ENCODE results near the gene SSR2. TPM values are rescaled to one million over a fixed set of nuclear protein-coding genes. Genes with fewer than 3 reads are reported as not detected.

SSR2 gene
- total RNA-seq, 2 experiments from 2014 or later, result 147 to 153 TPM

DNA sequence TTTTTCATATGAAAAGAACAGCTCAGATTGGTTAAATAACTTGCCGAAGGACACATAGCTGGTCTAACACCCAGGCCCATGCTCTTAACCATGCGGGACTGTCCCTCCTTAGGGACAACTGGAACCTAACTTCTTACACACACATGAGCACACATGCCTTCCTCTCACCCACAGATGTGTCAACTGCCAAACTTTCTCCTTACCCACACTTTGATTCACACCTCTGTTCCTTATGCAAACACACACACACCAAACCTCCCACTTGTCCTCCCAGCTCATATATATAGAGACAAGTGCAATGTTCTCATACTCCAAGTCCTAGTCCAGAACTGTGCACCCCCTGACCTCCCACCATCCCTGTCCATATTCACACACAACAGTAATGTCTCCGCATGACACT lies 44.5 kb upstream of the SSR2 start:
- H3K4me1 ChIP-seq (ENCODE audit: insufficient read depth, low read length, poor library complexity, severe bottlenecking), result no peaks in the 10 kb centered on the region
- ChIA-PET POLR2A (no interaction called here), CTCF (ENCODE audit: unreplicated experiment) (interaction anchor here (1.0 to 1.8 kb wide), 2 partner anchors 76 to 127 kb away, joined by 3 to 4 read pairs; no protein-coding TSS in a partner anchor)
- no TSS peak for BruUV-seq (replicated peaks)
- no peaks in the 10 kb centered on the region for H3K36me3 ChIP-seq (ENCODE audit: insufficient read depth, low read length)
- H4K20me1 ChIP-seq (ENCODE audit: insufficient read depth, low read length), result no peaks in the 10 kb centered on the region
- H2AFZ ChIP-seq (ENCODE audit: low read length), result no peak overlapping the region
- H3K79me2 ChIP-seq (ENCODE audit: insufficient read depth, low read depth, low read length), result no peaks in the 10 kb centered on the region
- intact Hi-C loops (cut with micrococcal nuclease; ENCODE audit: unreplicated experiment), result no loop called here
- H3K4me2 ChIP-seq (ENCODE audit: low read length), result no peak overlapping the region
- no peak overlapping the region for H3K27ac ChIP-seq (ENCODE audit: low read depth, low read length, poor library complexity, severe bottlenecking)
- H3K9me2 ChIP-seq (ENCODE audit: insufficient read depth, low read length), result no peaks in the 10 kb centered on the region
- TF ChIP-seq, protein P1, sequence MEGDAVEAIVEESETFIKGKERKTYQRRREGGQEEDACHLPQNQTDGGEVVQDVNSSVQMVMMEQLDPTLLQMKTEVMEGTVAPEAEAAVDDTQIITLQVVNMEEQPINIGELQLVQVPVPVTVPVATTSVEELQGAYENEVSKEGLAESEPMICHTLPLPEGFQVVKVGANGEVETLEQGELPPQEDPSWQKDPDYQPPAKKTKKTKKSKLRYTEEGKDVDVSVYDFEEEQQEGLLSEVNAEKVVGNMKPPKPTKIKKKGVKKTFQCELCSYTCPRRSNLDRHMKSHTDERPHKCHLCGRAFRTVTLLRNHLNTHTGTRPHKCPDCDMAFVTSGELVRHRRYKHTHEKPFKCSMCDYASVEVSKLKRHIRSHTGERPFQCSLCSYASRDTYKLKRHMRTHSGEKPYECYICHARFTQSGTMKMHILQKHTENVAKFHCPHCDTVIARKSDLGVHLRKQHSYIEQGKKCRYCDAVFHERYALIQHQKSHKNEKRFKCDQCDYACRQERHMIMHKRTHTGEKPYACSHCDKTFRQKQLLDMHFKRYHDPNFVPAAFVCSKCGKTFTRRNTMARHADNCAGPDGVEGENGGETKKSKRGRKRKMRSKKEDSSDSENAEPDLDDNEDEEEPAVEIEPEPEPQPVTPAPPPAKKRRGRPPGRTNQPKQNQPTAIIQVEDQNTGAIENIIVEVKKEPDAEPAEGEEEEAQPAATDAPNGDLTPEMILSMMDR (conservative IDR thresholded peaks at IDR 0.05; ENCODE audit: low read length), result no peak
- no peak for TF ChIP-seq EZH2phosphoT487 (IDR thresholded peaks at IDR 0.05; ENCODE audit: borderline replicate concordance, low read depth, low read length)
- H3K9me3 ChIP-seq (ENCODE audit: low read length), result no peaks in the 10 kb centered on the region
- DNase-seq (ENCODE audit: low spot score), result no peak
- no peak overlapping the region for H3K4me3 ChIP-seq (ENCODE audit: low read depth, low read length, poor library complexity, severe bottlenecking)

DNA sequence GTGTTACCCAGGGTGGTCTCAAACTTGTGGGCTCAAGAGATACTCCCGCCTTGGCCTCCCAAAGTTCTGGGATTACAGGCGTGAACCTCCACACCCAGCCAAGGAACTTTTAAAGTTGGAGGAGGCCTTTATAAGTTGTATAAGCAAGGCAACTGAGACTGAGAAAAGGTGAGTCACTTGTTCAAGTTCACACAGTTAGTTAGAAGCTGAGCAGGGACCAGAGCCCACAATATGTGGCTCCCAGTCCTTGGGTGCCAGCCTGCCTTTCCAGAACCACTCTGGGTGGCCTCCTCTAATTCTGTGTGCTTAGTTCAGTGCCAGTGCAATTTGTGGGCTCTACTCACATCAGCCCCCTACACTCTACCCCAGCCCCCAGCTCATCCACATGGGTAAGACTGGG lies 43.9 kb upstream of the SSR2 start:
- H3K9me2 ChIP-seq (ENCODE audit: insufficient read depth, low read length), result no peaks in the 10 kb centered on the region
- no peaks in the 10 kb centered on the region for H3K4me1 ChIP-seq (ENCODE audit: insufficient read depth, low read length, poor library complexity, severe bottlenecking)
- no peak overlapping the region for H3K4me2 ChIP-seq (ENCODE audit: low read length)
- DNase-seq (ENCODE audit: low spot score), result no peak
- no peaks in the 10 kb centered on the region for H4K20me1 ChIP-seq (ENCODE audit: insufficient read depth, low read length)
- H3K36me3 ChIP-seq (ENCODE audit: insufficient read depth, low read length), result no peaks in the 10 kb centered on the region
- no peak overlapping the region for H2AFZ ChIP-seq (ENCODE audit: low read length)
- intact Hi-C loops (cut with micrococcal nuclease; ENCODE audit: unreplicated experiment), result no loop called here
- no peaks in the 10 kb centered on the region for H3K9me3 ChIP-seq (ENCODE audit: low read length)
- POLR2A ChIA-PET, result no interaction called here
- no TSS peak for BruUV-seq (replicated peaks)
- CTCF ChIA-PET (ENCODE audit: unreplicated experiment), result interaction anchor here (1.0 kb wide), 1 partner anchor 75 kb away, joined by 3 read pairs; no protein-coding TSS in a partner anchor
- no peak for TF ChIP-seq EZH2phosphoT487 (IDR thresholded peaks at IDR 0.05; ENCODE audit: borderline replicate concordance, low read depth, low read length)
- TF ChIP-seq, protein P1 (conservative IDR thresholded peaks at IDR 0.05; ENCODE audit: low read length), result no peak
- no peak overlapping the region for H3K4me3 ChIP-seq (ENCODE audit: low read depth, low read length, poor library complexity, severe bottlenecking)
- H3K79me2 ChIP-seq (ENCODE audit: insufficient read depth, low read depth, low read length), result no peaks in the 10 kb centered on the region
- H3K27ac ChIP-seq (ENCODE audit: low read depth, low read length, poor library complexity, severe bottlenecking), result no peak overlapping the region

DNA sequence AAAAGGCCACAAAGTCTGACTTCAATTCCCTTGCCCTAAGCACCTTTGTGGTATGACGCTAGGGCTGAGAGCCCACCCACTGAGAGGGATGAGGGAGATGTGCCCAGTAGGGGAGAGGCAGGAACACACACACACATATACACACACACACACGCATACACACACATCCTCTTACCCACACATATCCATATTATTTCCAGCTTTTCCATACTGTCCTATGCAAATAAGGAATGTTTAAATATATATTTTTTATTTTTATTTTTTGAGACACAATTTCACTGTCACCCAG lies 43.2 kb upstream of the SSR2 start:
- no peaks in the 10 kb centered on the region for H3K79me2 ChIP-seq (ENCODE audit: insufficient read depth, low read depth, low read length)
- TF ChIP-seq, protein P1 (conservative IDR thresholded peaks at IDR 0.05; ENCODE audit: low read length), result no peak
- no peak for TF ChIP-seq EZH2phosphoT487 (IDR thresholded peaks at IDR 0.05; ENCODE audit: borderline replicate concordance, low read depth, low read length)
- no peak for DNase-seq (ENCODE audit: low spot score)
- no peaks in the 10 kb centered on the region for H4K20me1 ChIP-seq (ENCODE audit: insufficient read depth, low read length)
- H3K4me3 ChIP-seq (ENCODE audit: low read depth, low read length, poor library complexity, severe bottlenecking), result no peak overlapping the region
- no peak overlapping the region for H3K4me2 ChIP-seq (ENCODE audit: low read length)
- no peak overlapping the region for H3K27ac ChIP-seq (ENCODE audit: low read depth, low read length, poor library complexity, severe bottlenecking)
- intact Hi-C loops (cut with micrococcal nuclease; ENCODE audit: unreplicated experiment), result no loop called here
- H2AFZ ChIP-seq (ENCODE audit: low read length), result no peak overlapping the region
- no TSS peak for BruUV-seq (replicated peaks)
- H3K4me1 ChIP-seq (ENCODE audit: insufficient read depth, low read length, poor library complexity, severe bottlenecking), result no peaks in the 10 kb centered on the region
- ChIA-PET CTCF (ENCODE audit: unreplicated experiment) (no interaction called here), POLR2A (interaction anchor here (0.7 kb wide), 1 partner anchor 131 kb away, joined by 3 read pairs; no protein-coding TSS in a partner anchor)
- H3K36me3 ChIP-seq (ENCODE audit: insufficient read depth, low read length), result no peaks in the 10 kb centered on the region
- no peaks in the 10 kb centered on the region for H3K9me2 ChIP-seq (ENCODE audit: insufficient read depth, low read length)
- no peaks in the 10 kb centered on the region for H3K9me3 ChIP-seq (ENCODE audit: low read length)

Data from OCI-LY7 (cell line).